Ecto neural progenitor cell (in vitro differentiated cells): ENCODE data around the gene UNG.
A peak's percentile ranks its signal among the peaks of the same experiment; 100 is the strongest.
"Not testable (repeated sequence)": the region's sequence is repeated elsewhere in the genome, so short reads cannot be mapped to it uniquely, and the experiment has no call there.

ENCODE experiments used
- DNase-seq: peaks from one replicate; pipeline ENCODE4 v3.0.0-alpha.2; 2018; ENCODE audit warnings: low spot score

The UNG gene

GRCh38 chr12:109124878-109125648, 27.7 kb downstream of the UNG start:
- DNase-seq, result no peak

GRCh38 chr12:109125791-109126190, 28.4 kb downstream of the UNG start:
- no peak for DNase-seq

- no peak for DNase-seq
Measured at GRCh38 chr12:109126784-109127183, 29.4 kb downstream of the UNG start.

GRCh38 chr12:109127533-109128242, 30.3 kb downstream of the UNG start:
- DNase-seq, result no peak

- no peak for DNase-seq
Measured at GRCh38 chr12:109130297-109131153, 33.1 kb downstream of the UNG start.

- no peak for DNase-seq
Measured at GRCh38 chr12:109131154-109132050, 34.0 kb downstream of the UNG start.

GRCh38 chr12:109134186-109134917, 37.0 kb downstream of the UNG start:
- DNase-seq, result peak; percentile 72

- DNase-seq, result no peak
Measured at GRCh38 chr12:109137055-109137454, 39.7 kb downstream of the UNG start.

- no peak for DNase-seq
Measured at GRCh38 chr12:109139360-109139759, 42.0 kb downstream of the UNG start.

GRCh38 chr12:109139791-109140190, 42.4 kb downstream of the UNG start:
- DNase-seq, result no peak

GRCh38 chr12:109140560-109140959, 43.2 kb downstream of the UNG start:
- DNase-seq, result no peak

- DNase-seq, result no peak
Measured at GRCh38 chr12:109144224-109144623, 46.8 kb downstream of the UNG start.

GRCh38 chr12:109147126-109147525, 49.7 kb downstream of the UNG start:
- DNase-seq, result not testable (repeated sequence)

GRCh38 chr12:109147954-109148353, 50.6 kb downstream of the UNG start:
- DNase-seq, result no peak

- DNase-seq, result no peak
Measured at GRCh38 chr12:109150124-109150640, 52.8 kb downstream of the UNG start.

GRCh38 chr12:109151457-109151856, 54.1 kb downstream of the UNG start:
- DNase-seq, result no peak

GRCh38 chr12:109153821-109154441, 56.5 kb downstream of the UNG start:
- no peak for DNase-seq

- peak; percentile 94 for DNase-seq
Measured at GRCh38 chr12:109154451-109155438, 57.3 kb downstream of the UNG start.

- DNase-seq, result no peak
Measured at GRCh38 chr12:109156036-109156435, 58.6 kb downstream of the UNG start.
